T-helper 17 cell (primary cell): ENCODE measurements around the gene NKX1-1. TPM values are rescaled to one million over a fixed set of nuclear protein-coding genes. Genes with fewer than 3 reads are reported as not detected.

Experiments used
- ATAC-seq: fragments of 150-1000 bp; cut with Tn5 transposase; 2 replicates; pipeline ENCODE4 v1.10.0; 2021; ENCODE audit warnings: mild to moderate bottlenecking, moderate library complexity
- DNase-seq, 3 donors: peaks; one replicate each; pipeline versions ENCODE4 v3.0.0 to v3.0.0-alpha.2; 2020 to 2021
- H3K9me3 ChIP-seq: one replicate; pipeline ENCODE4 v1.7.0; 2013; ENCODE audit warnings: low read length, mild to moderate bottlenecking; ENCODE audit not compliant: control insufficient read depth, poor library complexity, severe bottlenecking
- H3K27ac Mint-ChIP-seq: one replicate; pipeline ENCODE4 v1.8.0; 2022; ENCODE audit warnings: mild to moderate bottlenecking, moderate library complexity, mixed read lengths
- H3K27me3 Mint-ChIP-seq: one replicate; pipeline ENCODE4 v1.8.0; 2022; ENCODE audit warnings: mixed read lengths
- H3K36me3 Mint-ChIP-seq: one replicate; pipeline ENCODE4 v1.8.0; 2022; ENCODE audit warnings: low read depth, mixed read lengths
- H3K4me1 Mint-ChIP-seq: one replicate; pipeline ENCODE4 v1.8.0; 2022; ENCODE audit warnings: mild to moderate bottlenecking, mixed read lengths
- H3K4me3 Mint-ChIP-seq: one replicate; pipeline ENCODE4 v1.8.0; 2022; ENCODE audit warnings: mild to moderate bottlenecking, moderate library complexity, mixed read lengths
- total RNA-seq, 4 donors: library from RNA in 2 of 4; stranded (reverse) in 2 of 4; gene quantifications; one replicate each; pipeline ENCODE4 v1.2.3 and lab custom pipeline; 2022 to 2026

NKX1-1 gene
- total RNA-seq, 2 donors from 2014 or later: not detected

DNA sequence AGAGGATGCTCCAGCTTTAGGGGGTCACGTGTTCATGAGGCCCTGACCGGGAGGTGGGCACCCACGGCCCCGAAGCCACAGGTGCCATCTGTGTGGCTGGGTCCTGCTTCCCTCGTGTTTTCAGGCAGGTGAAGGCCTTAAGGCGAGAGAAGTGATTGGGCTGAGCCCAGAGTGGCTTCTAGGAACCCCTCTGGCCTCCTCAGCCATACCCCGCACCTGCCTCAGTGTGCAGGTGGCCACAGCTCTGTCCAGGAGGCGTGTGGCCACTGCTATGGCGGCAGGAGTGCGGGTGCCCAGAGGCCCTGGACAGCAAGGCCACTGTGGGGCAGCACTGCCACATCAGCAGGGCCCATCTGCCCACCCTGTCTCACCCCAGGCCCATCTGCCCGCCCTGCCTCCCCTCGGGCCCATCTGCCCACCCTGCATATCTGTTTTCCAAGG lies 25.0 kb downstream of the NKX1-1 start:
- ATAC-seq (no peak), DNase-seq (no peak)
- H3K9me3 ChIP-seq: no peaks in the 10 kb centered on the region
- H3K4me3 Mint-ChIP-seq: no peak overlapping the region
- H3K36me3 Mint-ChIP-seq: peaks cover 2% of the 10 kb centered on the region
- H3K27me3 Mint-ChIP-seq: no peaks in the 10 kb centered on the region
- no peak overlapping the region for H3K27ac Mint-ChIP-seq
- H3K4me1 Mint-ChIP-seq: no peaks in the 10 kb centered on the region

DNA sequence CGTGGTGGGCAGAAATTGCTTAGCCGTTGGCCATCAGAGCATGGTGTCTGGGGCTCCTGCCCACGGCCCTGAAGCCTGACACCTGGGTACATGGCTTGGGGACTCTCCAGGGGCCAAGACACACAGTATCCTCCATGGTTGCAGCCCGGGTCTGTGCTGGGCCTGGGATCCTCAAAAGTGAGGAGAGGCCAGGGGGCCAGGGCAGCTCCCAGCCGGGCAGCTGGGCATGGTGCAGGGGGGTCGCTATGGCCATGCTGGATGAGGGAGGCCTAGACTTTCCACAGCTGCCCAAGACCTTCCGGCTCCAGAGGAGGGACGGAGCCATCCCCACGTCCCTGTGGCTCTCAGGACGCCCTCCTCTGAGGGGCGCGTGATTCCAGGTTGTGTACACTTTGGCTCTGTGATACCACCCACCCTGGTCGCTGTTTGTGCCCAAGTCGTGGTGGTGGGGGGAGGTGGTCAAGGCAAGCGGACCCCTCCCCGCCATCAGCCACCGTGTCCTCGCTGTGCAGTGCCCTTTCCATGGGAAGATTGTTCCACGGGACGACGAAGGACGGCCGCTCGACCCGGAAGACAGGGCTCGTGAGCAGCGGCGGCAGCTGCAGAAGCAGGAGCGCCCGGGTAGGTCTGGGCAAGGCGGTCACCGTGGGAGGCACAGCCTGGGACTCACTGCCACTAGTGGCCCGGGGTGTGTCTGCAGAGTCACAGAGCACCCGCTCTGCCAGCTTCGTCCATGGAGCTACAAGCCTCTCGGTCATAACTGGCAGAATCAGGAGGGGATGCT lies 25.7 kb downstream of the NKX1-1 start:
- Mint-ChIP-seq H3K4me3 (no peak overlapping the region), H3K27ac (no peak overlapping the region), H3K27me3 (no peaks in the 10 kb centered on the region), H3K4me1 (no peaks in the 10 kb centered on the region), H3K36me3 (peaks cover 2% of the 10 kb centered on the region)
- H3K9me3 ChIP-seq: no peaks in the 10 kb centered on the region
- DNase-seq: peak in 1 of 3 donors; percentile 10
- ATAC-seq: no peak

DNA sequence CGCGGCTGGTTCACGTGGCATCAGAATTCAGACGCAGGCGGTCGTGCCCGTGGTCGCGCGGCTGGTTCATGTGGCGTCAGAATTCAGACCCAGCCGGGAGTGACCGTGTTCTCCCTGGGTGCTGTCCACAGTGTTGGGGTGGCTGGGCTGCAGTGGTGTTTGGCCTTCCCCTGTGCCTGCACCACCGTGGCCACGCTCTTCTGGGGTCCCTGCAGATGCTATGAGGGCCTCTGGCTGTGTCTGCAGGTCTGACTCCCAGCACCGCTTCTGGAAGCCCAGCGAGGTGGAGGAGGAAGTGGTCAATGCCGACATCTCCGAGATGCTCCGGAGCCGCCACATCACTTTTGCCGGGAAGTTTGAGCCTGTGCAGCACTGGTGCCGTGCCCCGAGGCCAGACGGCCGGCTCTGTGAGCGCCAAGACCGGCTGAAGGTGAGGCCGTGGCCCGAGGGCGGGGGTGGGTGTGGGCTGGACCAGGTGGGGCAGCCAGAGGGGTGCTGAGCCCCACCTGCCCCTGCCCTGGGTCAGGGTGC lies 26.4 kb downstream of the NKX1-1 start:
- Mint-ChIP-seq H3K27me3 (no peaks in the 10 kb centered on the region), H3K36me3 (peaks cover 2% of the 10 kb centered on the region), H3K4me1 (no peaks in the 10 kb centered on the region), H3K27ac (no peak overlapping the region), H3K4me3 (no peak overlapping the region)
- no peak for DNase-seq
- no peak for ATAC-seq
- H3K9me3 ChIP-seq: no peaks in the 10 kb centered on the region

DNA sequence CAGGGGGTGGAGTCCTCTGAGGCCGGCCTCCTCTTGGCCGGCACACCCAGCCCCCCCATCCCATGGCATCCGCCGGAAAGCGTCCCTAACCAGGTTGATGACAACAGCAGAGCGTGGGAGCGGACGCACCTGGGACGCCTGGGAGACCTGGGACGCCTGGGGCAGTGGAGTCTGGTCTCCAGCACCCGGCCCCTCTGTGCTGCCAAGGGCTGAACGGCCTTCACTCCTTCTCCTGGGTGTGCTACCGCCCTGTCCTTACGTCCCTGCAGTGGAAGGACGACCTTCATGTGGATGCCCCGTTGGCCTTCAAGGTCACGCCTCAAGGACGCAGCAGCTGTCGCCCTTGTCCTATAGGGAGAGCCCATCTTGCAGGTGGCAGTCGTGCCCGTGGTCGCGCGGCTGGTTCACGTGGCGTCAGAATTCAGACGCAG lies 26.9 kb downstream of the NKX1-1 start:
- no peak for DNase-seq
- ATAC-seq: no peak
- Mint-ChIP-seq H3K4me1 (no peaks in the 10 kb centered on the region), H3K27me3 (no peaks in the 10 kb centered on the region), H3K4me3 (no peak overlapping the region), H3K27ac (no peak overlapping the region), H3K36me3 (no peaks in the 10 kb centered on the region)
- H3K9me3 ChIP-seq: no peaks in the 10 kb centered on the region

DNA sequence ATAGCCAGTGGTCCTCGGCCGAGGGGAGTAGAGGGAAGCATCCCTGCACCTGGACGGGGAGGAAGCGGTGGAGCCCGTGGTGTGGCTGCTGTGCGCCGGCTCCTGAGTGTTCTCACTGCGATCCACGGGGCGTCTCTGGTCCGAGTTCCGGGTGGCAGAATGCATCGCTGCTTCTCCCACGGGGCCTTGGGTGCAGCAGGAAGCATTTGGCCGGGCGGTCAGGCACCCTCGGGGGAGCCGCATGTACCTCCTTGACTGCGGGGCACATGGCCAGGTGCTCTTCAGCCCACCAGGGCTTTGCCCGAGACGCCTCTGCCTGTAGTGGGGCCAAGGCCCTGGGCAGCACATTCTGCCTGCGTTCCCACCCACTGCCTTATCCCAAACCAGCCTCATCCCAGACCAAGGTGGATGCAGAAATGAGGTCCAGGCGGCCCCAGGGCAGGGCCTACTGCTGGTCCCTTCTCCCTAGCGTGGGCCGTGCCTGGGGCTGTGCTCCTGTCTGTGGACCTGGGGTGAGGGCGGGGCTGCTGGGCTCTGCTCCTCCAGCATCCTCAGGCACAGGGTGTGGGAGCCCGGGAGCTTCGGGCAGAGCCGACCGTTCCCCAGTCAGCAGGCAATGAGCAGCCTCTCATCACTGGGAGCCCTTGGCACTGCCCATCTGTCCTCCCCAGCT lies 27.5 kb downstream of the NKX1-1 start:
- no peak for DNase-seq
- no peak overlapping the region for H3K27ac Mint-ChIP-seq

DNA sequence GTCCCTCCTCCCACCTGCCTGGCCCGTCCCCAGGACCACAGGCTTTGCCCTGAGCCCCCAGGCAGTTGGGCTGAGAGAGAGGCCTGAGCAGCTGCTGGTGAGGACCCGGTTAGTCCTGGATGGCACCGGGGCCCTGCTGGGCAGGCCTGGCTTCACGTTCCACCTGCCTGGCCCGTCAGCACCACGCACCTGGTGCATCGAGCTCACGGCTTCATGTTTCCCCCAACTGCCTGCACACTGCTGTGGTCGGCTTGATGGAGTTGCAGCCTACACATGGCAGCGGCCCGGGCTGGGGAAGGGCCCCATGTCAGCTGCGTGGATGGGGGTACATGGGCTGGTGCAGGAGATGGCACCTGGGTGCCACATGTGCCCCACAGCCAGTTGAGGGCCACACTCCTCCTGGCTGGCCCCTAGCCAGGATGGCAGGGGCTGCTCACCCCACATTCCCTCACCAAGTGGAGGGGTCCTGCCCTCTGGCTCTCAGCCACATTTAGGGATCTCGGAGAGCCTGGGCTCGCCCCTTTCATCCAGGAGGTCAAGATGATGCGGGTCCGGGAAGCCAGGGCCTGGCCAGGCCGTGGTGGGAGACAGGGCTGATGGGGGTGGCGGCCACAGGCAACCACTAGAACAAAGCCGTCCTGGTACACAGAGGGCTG lies 28.5 kb downstream of the NKX1-1 start:
- H3K4me1 Mint-ChIP-seq: no peaks in the 10 kb centered on the region
- no peaks in the 10 kb centered on the region for H3K27me3 Mint-ChIP-seq
- H3K9me3 ChIP-seq: no peaks in the 10 kb centered on the region
- no peaks in the 10 kb centered on the region for H3K36me3 Mint-ChIP-seq
- DNase-seq: no peak
- H3K4me3 Mint-ChIP-seq: no peak overlapping the region
- ATAC-seq: no peak
- H3K27ac Mint-ChIP-seq: no peak overlapping the region

More for the DNA sequence above, 27.5 kb downstream of the NKX1-1 start:
- ATAC-seq: no peak
- H3K9me3 ChIP-seq: no peaks in the 10 kb centered on the region
- Mint-ChIP-seq H3K36me3 (no peaks in the 10 kb centered on the region), H3K27me3 (no peaks in the 10 kb centered on the region), H3K4me3 (no peak overlapping the region), H3K4me1 (no peaks in the 10 kb centered on the region)

DNA sequence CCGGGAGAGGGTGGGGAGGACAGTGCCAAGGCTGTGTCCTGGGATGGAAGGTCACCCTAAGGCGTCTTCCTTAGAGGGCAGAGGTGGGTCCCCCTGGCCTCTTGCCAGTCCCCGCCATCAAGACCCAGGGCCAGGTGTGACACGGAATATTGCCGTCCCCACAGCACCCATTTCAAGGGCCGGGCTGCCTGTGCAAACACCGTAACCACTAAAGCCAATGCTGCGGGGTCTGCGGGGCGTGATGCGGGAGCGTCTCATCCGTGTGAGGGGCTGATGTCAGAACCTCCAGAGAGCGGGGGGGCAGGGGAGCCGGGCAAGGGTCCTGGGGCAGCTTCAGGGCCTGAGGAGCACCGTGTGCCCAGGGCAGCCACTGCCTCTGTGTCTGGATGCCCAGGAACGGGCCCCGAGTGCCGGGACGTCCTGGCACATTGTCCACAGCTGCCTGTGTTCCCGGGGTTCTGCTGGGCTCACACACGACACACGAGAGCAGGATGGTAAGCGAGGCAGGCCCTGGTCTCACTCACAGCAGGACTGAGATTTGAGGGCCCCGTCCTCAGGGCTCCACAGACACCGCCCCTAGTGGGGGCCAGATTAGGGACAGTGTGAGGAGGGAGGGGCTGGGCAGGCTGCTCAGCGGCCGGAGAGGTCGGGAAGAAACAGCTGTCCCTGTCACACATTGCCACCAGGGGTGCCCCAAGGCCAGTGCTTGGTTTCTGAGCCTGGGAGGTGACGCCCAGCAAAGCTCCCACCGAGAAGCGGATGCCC lies 29.2 kb downstream of the NKX1-1 start:
- ATAC-seq (no peak), DNase-seq (no peak)
- H3K9me3 ChIP-seq: no peaks in the 10 kb centered on the region
- Mint-ChIP-seq H3K36me3 (peaks cover 6% of the 10 kb centered on the region), H3K27me3 (no peaks in the 10 kb centered on the region), H3K4me1 (peaks cover 2% of the 10 kb centered on the region), H3K4me3 (no peak overlapping the region), H3K27ac (no peak overlapping the region)

DNA sequence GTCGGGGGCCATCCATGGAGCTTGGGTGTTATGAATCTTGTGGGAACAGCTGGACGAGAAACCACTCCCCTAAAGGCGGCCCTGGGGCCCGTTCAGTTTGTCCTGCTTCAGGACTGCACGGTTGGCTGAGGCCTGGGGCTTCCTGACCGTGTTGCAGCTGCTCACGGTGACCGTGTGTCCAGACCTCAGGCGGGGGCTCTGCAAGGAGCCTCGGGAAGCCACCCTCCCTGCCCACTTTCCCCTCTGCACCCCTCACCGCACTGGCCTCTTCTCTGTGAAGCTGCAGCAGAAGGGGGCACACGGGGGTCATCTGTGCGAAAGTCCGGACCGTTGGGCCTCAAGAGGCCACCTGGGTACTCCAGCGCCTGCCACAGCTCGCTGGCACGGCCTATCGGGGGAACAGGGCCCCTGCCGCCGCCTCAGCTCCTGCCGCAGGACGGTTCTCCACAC lies 29.8 kb downstream of the NKX1-1 start:
- Mint-ChIP-seq H3K4me1 (peaks cover 2% of the 10 kb centered on the region), H3K4me3 (no peak overlapping the region), H3K36me3 (peaks cover 6% of the 10 kb centered on the region), H3K27me3 (no peaks in the 10 kb centered on the region), H3K27ac (no peak overlapping the region)
- ATAC-seq: no peak
- no peak for DNase-seq
- H3K9me3 ChIP-seq: no peaks in the 10 kb centered on the region

DNA sequence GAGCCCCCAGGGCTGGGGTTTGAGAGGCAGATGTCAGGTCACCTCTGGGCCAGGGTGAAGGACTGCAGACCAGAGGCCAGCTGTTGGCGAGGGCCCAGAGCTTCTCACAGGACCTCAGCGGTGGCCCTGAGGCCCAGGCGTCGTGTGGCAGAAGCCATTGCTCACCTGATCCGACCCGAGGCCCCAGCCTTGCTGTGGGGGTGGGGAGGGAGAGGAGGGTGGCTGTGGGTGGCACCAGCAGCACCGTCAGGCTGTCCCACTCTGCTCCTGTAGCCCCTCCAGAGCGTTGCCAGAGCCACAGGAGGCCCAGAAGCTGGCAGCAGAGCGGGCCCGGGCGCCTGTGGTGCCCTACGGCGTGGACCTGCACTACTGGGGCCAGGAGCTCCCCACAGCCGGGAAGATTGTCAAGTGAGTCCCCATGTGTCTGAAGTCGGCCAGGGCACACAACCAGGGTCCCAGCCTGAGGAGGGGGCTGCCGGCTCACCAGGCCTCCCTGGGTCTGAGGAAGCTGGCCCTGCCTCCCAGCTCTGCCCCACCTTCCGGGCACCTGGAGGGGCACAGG lies 30.4 kb downstream of the NKX1-1 start:
- ATAC-seq (no peak), DNase-seq (peak in 1 of 3 donors; percentile 3)
- peaks cover 8% of the 10 kb centered on the region for H3K36me3 Mint-ChIP-seq
- no peaks in the 10 kb centered on the region for H3K27me3 Mint-ChIP-seq
- H3K4me1 Mint-ChIP-seq: peaks cover 2% of the 10 kb centered on the region
- H3K4me3 Mint-ChIP-seq: no peak overlapping the region
- no peaks in the 10 kb centered on the region for H3K9me3 ChIP-seq
- H3K27ac Mint-ChIP-seq: no peak overlapping the region

DNA sequence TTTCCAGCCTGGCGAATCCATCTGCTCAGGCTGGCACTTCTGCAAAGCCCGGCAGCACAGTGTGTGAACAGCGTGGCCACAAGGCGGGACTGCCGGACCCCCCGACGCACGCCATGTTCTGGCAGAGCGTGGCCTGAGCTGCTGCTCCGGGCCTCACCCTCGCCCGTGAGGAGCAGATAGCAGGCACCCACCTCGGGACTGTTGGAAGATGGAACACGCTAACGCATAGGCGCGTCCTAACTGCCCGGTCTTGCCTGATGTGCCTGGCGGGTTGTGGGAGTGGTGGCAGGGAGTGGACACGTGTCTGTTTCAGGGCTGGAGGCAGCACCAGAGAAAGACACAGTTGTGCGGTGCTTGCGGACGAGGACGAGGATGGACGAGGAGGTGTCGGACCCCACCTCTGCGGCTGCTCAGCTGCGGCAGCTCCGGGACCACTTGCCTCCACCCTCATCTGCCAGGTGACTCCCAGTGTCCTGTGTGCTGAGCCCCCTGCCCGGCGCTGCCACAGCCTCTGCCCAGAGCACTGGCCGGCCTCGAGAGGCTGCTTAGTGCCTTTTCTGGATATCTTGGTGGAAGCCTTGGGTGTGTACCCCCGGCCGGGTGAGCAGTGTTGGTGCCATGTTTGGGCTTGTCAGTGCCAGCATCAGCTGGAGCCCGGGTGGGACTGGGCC lies 31.1 kb downstream of the NKX1-1 start:
- H3K27me3 Mint-ChIP-seq: no peaks in the 10 kb centered on the region
- ATAC-seq: no peak
- H3K36me3 Mint-ChIP-seq: peaks cover 8% of the 10 kb centered on the region
- DNase-seq: peak in 1 of 3 donors; percentile 4
- H3K9me3 ChIP-seq: no peaks in the 10 kb centered on the region
- H3K4me3 Mint-ChIP-seq: no peak overlapping the region
- peaks cover 2% of the 10 kb centered on the region for H3K4me1 Mint-ChIP-seq
- no peak overlapping the region for H3K27ac Mint-ChIP-seq

DNA sequence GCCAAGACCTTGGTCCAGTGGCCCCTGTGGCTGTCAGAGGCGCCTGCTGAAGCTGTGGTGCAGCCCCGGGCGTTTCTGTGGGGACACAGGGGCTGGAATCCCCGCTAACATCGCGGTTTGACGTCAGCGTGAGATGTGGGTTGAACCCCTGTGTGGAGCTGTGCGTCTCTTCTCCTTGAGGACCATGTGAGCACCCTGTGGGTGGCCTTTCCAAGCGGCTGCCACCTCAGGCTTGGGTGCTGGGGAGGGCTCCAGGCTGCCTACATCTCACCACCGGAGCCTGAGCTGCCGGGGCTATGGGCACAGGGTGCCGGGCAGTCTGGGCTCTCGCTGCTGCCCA lies 31.6 kb downstream of the NKX1-1 start:
- Mint-ChIP-seq H3K4me3 (no peak overlapping the region), H3K27me3 (no peaks in the 10 kb centered on the region), H3K4me1 (peaks cover 2% of the 10 kb centered on the region), H3K36me3 (peaks cover 8% of the 10 kb centered on the region), H3K27ac (no peak overlapping the region)
- peak in 1 of 3 donors; percentile 4 for DNase-seq
- H3K9me3 ChIP-seq: no peaks in the 10 kb centered on the region
- ATAC-seq: no peak
